Effector memory CD8-positive, alpha-beta T cell (primary cell): ENCODE data around the gene RND2.
"Not testable (repeated sequence)": the region's sequence is repeated elsewhere in the genome, so short reads cannot be mapped to it uniquely, and the experiment has no call there.

ENCODE experiments used
- ATAC-seq: fragments of 150-1000 bp; cut with Tn5 transposase; replicated peaks from 2 replicates; pipeline ENCODE4 v1.10.0; 2021; ENCODE audit warnings: mild to moderate bottlenecking, moderate library complexity
- DNase-seq, 3 experiments: peaks; one replicate each; pipeline ENCODE4 v3.0.0; 2021
- H3K27ac Mint-ChIP-seq, 2 donors: one replicate each; pipeline ENCODE4 v1.8.0; 2022; ENCODE audit warnings: mild to moderate bottlenecking in 2 of 2, mixed read lengths in 2 of 2, moderate library complexity in 2 of 2
- H3K27me3 Mint-ChIP-seq, 2 donors: one replicate each; pipeline ENCODE4 v1.8.0; 2022; ENCODE audit warnings: mixed read lengths in 2 of 2
- H3K36me3 Mint-ChIP-seq: one replicate; pipeline ENCODE4 v1.8.0; 2022; ENCODE audit warnings: mild to moderate bottlenecking, moderate library complexity, mixed read lengths; ENCODE audit not compliant: insufficient read depth
- H3K4me1 Mint-ChIP-seq, 2 donors: one replicate each; pipeline ENCODE4 v1.8.0; 2022; ENCODE audit warnings: low read depth in 2 of 2, mixed read lengths in 2 of 2
- H3K4me3 Mint-ChIP-seq, 2 donors: one replicate each; pipeline ENCODE4 v1.8.0; 2022; ENCODE audit warnings: mild to moderate bottlenecking in 2 of 2, mixed read lengths in 2 of 2, moderate library complexity in 2 of 2
- H3K9me3 Mint-ChIP-seq, 2 donors: one replicate each; pipeline ENCODE4 v1.8.0; 2022; ENCODE audit warnings: mixed read lengths in 2 of 2
- total RNA-seq, 9 experiments: gene quantifications; one replicate each; lab custom pipeline; 2026; lab: John Stamatoyannopoulos, UW

RND2 gene
- 0 to 1.3 (median 0.39) reads per million in 9 experiments for total RNA-seq

- H3K27me3 Mint-ChIP-seq = no peaks in the 10 kb centered on the region
- peaks cover 23 to 30% of the 10 kb centered on the region in 2 donors for H3K4me1 Mint-ChIP-seq
- peaks cover 24% of the 10 kb centered on the region for H3K36me3 Mint-ChIP-seq
- DNase-seq (peak; percentile 76 to 82 (median 78)), ATAC-seq (peak; percentile 69)
- no peaks in the 10 kb centered on the region for H3K9me3 Mint-ChIP-seq
- H3K27ac Mint-ChIP-seq = peak within 1 kb of the TSS; percentile 86 to 89
- H3K4me3 Mint-ChIP-seq = peak within 1 kb of the TSS; percentile 78 to 92
These were observed at the start of gene RND2 for GRCh38 chr17:43024407-43025289. Gene RND2 (plus strand): TSS chr17:43025231. CDS start chr17:43025348, 117 bp downstream.

DNA sequence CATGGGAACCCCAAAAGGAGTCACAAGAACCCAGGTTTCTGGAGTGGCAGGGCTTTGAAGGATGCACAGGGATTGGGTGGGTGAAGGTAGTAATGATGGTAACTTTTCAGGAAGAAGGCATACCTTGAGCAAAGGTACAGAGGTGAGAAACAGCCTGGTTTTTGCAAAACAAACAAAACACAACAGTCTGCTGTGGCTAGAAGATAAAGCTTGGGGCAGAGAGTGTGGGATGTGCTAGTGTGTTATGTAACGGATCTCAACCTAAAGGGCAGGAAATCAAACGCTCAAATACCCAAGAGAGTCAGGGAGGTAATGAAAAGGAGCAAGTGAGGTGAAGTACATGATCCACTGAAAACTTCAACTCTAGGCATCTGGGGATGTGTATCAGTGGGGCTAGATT, 49.8 kb upstream of the RND2 start:
- Mint-ChIP-seq H3K27ac (no peak overlapping the region), H3K27me3 (no peaks in the 10 kb centered on the region), H3K4me1 (peaks cover 9 to 11% of the 10 kb centered on the region in 2 donors), H3K9me3 (no peaks in the 10 kb centered on the region), H3K36me3 (peaks cover 7% of the 10 kb centered on the region), H3K4me3 (no peak overlapping the region)
- no peak for DNase-seq
- no peak for ATAC-seq

- H3K4me3 Mint-ChIP-seq, H3K9me3 Mint-ChIP-seq, DNase-seq, ATAC-seq, H3K27me3 Mint-ChIP-seq, H3K27ac Mint-ChIP-seq: not testable (repeated sequence)
- peaks cover 11 to 13% of the 10 kb centered on the region in 2 donors for H3K4me1 Mint-ChIP-seq
- H3K36me3 Mint-ChIP-seq = peaks cover 10% of the 10 kb centered on the region
These were observed 49.3 kb upstream of the RND2 start for GRCh38 chr17:42975701-42976100.

- no peaks in the 10 kb centered on the region for H3K27me3 Mint-ChIP-seq
- H3K9me3 Mint-ChIP-seq = no peaks in the 10 kb centered on the region
- DNase-seq (no peak), ATAC-seq (peak; percentile 13)
- peaks cover 30% of the 10 kb centered on the region for H3K36me3 Mint-ChIP-seq
- H3K4me1 Mint-ChIP-seq = peaks cover 22 to 28% of the 10 kb centered on the region in 2 donors
- peak within 1 kb of the TSS; percentile 95 to 97 for H3K27ac Mint-ChIP-seq
- peak within 1 kb of the TSS; percentile 93 to 95 for H3K4me3 Mint-ChIP-seq
These were observed 45.3 kb upstream of the RND2 start, which contains the start of gene PTGES3L for GRCh38 chr17:42979511-42980273. Gene PTGES3L (minus strand): TSS chr17:42980080. CDS start chr17:42980053, 27 bp downstream.

DNA sequence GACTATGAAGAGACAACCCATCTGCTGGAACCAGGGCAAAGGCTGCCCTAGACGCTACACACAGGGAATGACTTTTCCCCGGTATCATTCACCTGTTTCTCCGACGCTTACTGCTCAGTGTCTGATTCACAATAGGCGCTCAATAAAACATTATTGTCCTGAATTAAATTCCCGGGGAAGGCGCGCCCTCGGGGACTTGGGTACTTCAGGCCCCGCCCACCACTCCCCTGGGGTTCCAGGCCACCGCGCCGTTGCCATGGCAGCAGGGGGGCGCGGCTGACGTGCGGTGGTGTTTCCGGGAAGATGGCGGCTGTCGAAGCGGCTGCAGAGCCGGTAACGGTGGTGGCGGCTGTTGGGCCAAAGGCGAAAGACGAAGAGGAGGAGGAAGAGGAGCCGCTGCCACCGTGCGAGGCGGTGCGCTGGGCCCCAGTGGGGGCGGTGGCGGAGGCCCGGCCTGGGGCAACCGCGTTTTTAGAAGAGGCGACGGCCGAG, 44.7 kb upstream of the RND2 start, which contains the start of gene RUNDC1:
RUNDC1 (plus strand) TSS at position 292 of the 492 bp plus-strand sequence; CDS start at position 304, 12 bp downstream.
- peaks cover 22 to 28% of the 10 kb centered on the region in 2 donors for H3K4me1 Mint-ChIP-seq
- DNase-seq (peak; percentile 84 to 88 (median 87)), ATAC-seq (peak; percentile 86)
- H3K36me3 Mint-ChIP-seq = peaks cover 36% of the 10 kb centered on the region
- no peaks in the 10 kb centered on the region for H3K9me3 Mint-ChIP-seq
- no peaks in the 10 kb centered on the region for H3K27me3 Mint-ChIP-seq
- peak within 1 kb of the TSS; percentile 95 to 97 for H3K27ac Mint-ChIP-seq
- H3K4me3 Mint-ChIP-seq = peak within 1 kb of the TSS; percentile 93 to 95

DNA sequence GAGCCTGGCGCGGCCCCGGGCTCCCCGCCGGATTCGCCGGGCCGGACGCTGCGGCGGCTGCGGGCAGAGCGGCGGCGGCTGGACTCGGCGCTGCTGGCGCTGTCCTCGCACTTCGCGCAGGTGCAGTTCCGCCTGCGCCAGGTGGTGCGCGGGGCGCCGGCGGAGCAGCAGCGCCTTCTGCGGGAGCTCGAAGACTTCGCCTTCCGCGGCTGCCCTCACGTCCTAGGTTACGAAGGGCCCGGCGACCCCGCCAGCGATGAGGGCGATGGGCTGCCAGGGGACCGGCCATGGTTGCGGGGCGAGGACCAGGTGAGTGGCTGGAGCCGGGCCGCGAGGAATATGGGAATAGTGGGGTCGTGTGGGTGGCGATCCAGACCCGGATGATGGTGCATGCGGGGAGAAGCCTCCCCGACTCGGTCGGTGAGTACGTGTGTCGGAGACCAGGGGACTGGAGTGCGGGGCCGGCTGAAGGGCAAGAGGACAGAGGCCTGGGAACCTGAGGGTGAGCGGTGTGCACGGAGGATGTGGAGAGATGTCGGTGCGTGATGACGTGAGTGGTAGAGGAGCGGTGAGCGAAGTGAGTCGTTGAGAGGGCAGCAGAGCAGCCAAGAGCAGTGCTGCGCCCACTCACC, 44.1 kb upstream of the RND2 start:
- peak overlapping the region; percentile 95 to 97 for H3K27ac Mint-ChIP-seq
- peak; percentile 73 for ATAC-seq
- H3K4me3 Mint-ChIP-seq = peak overlapping the region; percentile 93 to 95
- H3K9me3 Mint-ChIP-seq = no peaks in the 10 kb centered on the region
- H3K4me1 Mint-ChIP-seq = peaks cover 22 to 28% of the 10 kb centered on the region in 2 donors
- H3K27me3 Mint-ChIP-seq = no peaks in the 10 kb centered on the region
- DNase-seq = peak; percentile 27 to 52 (median 37)
- H3K36me3 Mint-ChIP-seq = peaks cover 38% of the 10 kb centered on the region

GRCh38 chr17:42982266-42982665, 42.8 kb upstream of the RND2 start:
- DNase-seq = no peak
- Mint-ChIP-seq H3K9me3 (no peaks in the 10 kb centered on the region), H3K36me3 (peaks cover 52% of the 10 kb centered on the region), H3K27me3 (no peaks in the 10 kb centered on the region), H3K27ac (peak overlapping the region; percentile 28 to 97), H3K4me1 (peaks cover 22 to 28% of the 10 kb centered on the region in 2 donors), H3K4me3 (peak overlapping the region; percentile 93 to 95)
- ATAC-seq = no peak

GRCh38 chr17:42985225-42985624, 39.8 kb upstream of the RND2 start:
- Mint-ChIP-seq H3K36me3 (peaks cover 72% of the 10 kb centered on the region), H3K4me3 (no peak overlapping the region)
- ATAC-seq = no peak

GRCh38 chr17:42989141-42989540, 35.9 kb upstream of the RND2 start:
- H3K27ac Mint-ChIP-seq = peak overlapping the region in 1 of 2 donors; percentile 35
- no peaks in the 10 kb centered on the region for H3K4me1 Mint-ChIP-seq
- DNase-seq (no peak), ATAC-seq (no peak)
- no peak overlapping the region for H3K4me3 Mint-ChIP-seq
- no peaks in the 10 kb centered on the region for H3K27me3 Mint-ChIP-seq
- H3K9me3 Mint-ChIP-seq = no peaks in the 10 kb centered on the region
- H3K36me3 Mint-ChIP-seq = peaks cover 72% of the 10 kb centered on the region

More at GRCh38 chr17:42985225-42985624, 39.8 kb upstream of the RND2 start:
- Mint-ChIP-seq H3K27ac (peak overlapping the region in 1 of 2 donors; percentile 62), H3K9me3 (no peaks in the 10 kb centered on the region), H3K4me1 (peaks cover 14 to 18% of the 10 kb centered on the region in 2 donors), H3K27me3 (no peaks in the 10 kb centered on the region)
- no peak for DNase-seq

GRCh38 chr17:42989726-42990652, 35.0 kb upstream of the RND2 start:
- no peaks in the 10 kb centered on the region for H3K4me1 Mint-ChIP-seq
- DNase-seq = no peak
- no peak for ATAC-seq
- H3K9me3 Mint-ChIP-seq = no peaks in the 10 kb centered on the region
- H3K27me3 Mint-ChIP-seq = no peaks in the 10 kb centered on the region
- no peak overlapping the region for H3K4me3 Mint-ChIP-seq
- peak overlapping the region in 1 of 2 donors; percentile 23 for H3K27ac Mint-ChIP-seq
- peaks cover 67% of the 10 kb centered on the region for H3K36me3 Mint-ChIP-seq

- Mint-ChIP-seq H3K36me3 (peaks cover 57% of the 10 kb centered on the region), H3K4me1 (no peaks in the 10 kb centered on the region), H3K27ac (no peak overlapping the region), H3K27me3 (no peaks in the 10 kb centered on the region), H3K9me3 (no peaks in the 10 kb centered on the region), H3K4me3 (no peak overlapping the region)
- ATAC-seq = no peak
- no peak for DNase-seq
These were observed 33.6 kb upstream of the RND2 start for GRCh38 chr17:42991471-42991870.

DNA sequence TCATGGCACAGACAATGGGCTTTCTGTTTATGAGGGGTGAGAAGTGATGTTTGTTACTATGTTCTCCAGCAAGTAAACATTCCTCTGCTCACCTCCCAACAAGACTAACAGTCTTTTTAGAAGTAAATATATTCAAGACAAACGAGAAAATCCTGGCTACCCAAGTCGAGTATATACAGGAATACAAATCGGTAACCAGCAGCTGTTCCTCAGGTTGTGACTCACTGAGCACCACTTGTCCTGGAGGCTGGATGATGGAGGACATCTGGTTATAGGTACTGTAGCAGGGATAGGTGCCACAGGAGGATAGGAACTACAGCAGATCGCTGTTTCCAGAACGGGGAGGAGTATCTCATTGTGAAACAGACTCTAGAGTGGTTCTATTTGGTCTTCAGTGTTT, 32.2 kb upstream of the RND2 start:
- Mint-ChIP-seq H3K27ac (no peak overlapping the region), H3K36me3 (peaks cover 45% of the 10 kb centered on the region), H3K4me3 (no peak overlapping the region), H3K27me3 (no peaks in the 10 kb centered on the region), H3K9me3 (no peaks in the 10 kb centered on the region), H3K4me1 (peaks cover 2 to 3% of the 10 kb centered on the region in 2 donors)
- DNase-seq (no peak), ATAC-seq (no peak)
